A549 (cell line): ENCODE measurements around the gene A2ML1. TPM values are rescaled to one million over a fixed set of nuclear protein-coding genes. Genes with fewer than 3 reads are reported as not detected.

Experiments used
- ATAC-seq, 2 experiments: fragments of 200-7000 bp in 1 of 2; fragments of >200 bp in 1 of 2; cut with Nextera tagmentation in 1 of 2; cut with Tn5 transposase in 1 of 2; 3 replicates each; pipeline versions ENCODE4 v1.8.0 to v1.9.1; 2018 to 2020; ENCODE audit warnings: mild to moderate bottlenecking in 1 of 2, moderate library complexity in 1 of 2
- CTCF ChIA-PET: fragments of 300-600 bp; sonication (Branson Sonifier 250); formaldehyde crosslinking; extraction: SDS; loops from one replicate; lab custom pipeline; 2021; ENCODE audit warnings: antibody characterized with exemption, inconsistent platforms; lab: Yijun Ruan, JAX
- POLR2A ChIA-PET: fragments of 350-600 bp; formaldehyde crosslinking; extraction: SDS; loops from one replicate; lab custom pipeline; 2021; ENCODE audit warnings: antibody characterized with exemption, inconsistent platforms; lab: Yijun Ruan, JAX
- DNase-seq, 2 experiments: peaks; one replicate each; pipeline versions ENCODE4 v3.0.0 to v3.0.0-alpha.2; 2011 to 2016; ENCODE audit warnings: low read depth in 1 of 2, low spot score in 1 of 2
- FAIRE-seq: peaks from 2 replicates; lab custom pipeline; 2011; peaks lifted over from hg19 to GRCh38; lab: Jason Lieb, UNC
- H3K27ac ChIP-seq, 2 experiments: fragments of >200 bp; sonication (Bioruptor Twin); formaldehyde crosslinking; 3 replicates each; pipeline ENCODE4 v1.5.1; 2016 to 2017
- H3K4me1 ChIP-seq: fragments of >200 bp; sonication (Bioruptor Twin); formaldehyde crosslinking; 3 replicates; pipeline ENCODE4 v1.6.1; 2016
- H3K4me2 ChIP-seq: fragments of >200 bp; sonication (Bioruptor Twin); formaldehyde crosslinking; 3 replicates; pipeline ENCODE4 v1.6.1; 2016
- H3K4me3 ChIP-seq: fragments of >200 bp; sonication (Bioruptor Twin); formaldehyde crosslinking; 3 replicates; pipeline ENCODE4 v1.5.1; 2016
- H3K9me3 ChIP-seq: fragments of >200 bp; sonication (Bioruptor Twin); formaldehyde crosslinking; 3 replicates; pipeline ENCODE4 v1.6.1; 2016
- BHLHE40 ChIP-seq: IDR thresholded peaks from 2 replicates; pipeline ENCODE4 v1.6.1; 2012; ENCODE audit warnings: low read depth, low read length, inconsistent platforms
- CBX2 ChIP-seq: fragments of 200-600 bp; sonication (generic); IDR thresholded peaks from 2 replicates; pipeline ENCODE4 v1.6.1; 2016; ENCODE audit warnings: low read depth, mild to moderate bottlenecking, borderline replicate concordance
- CEBPB ChIP-seq, 2 experiments: fragments of >200 bp in 1 of 2; sonication (Bioruptor Twin) in 1 of 2; formaldehyde crosslinking in 1 of 2; IDR thresholded peaks; 2 replicates each; pipeline ENCODE4 v1.6.1; 2012 to 2016
- CHD4 ChIP-seq: fragments of 200-600 bp; sonication (generic); IDR thresholded peaks from 2 replicates; pipeline ENCODE4 v1.6.1; 2016; ENCODE audit warnings: antibody characterized with exemption, mild to moderate bottlenecking, borderline replicate concordance
- EHMT2 ChIP-seq: fragments of 200-600 bp; sonication (generic); IDR thresholded peaks from 2 replicates; pipeline ENCODE4 v1.6.1; 2016; ENCODE audit warnings: antibody characterized with exemption, low read depth, mild to moderate bottlenecking, moderate library complexity
- FOSL2 ChIP-seq, 2 experiments: fragments of 450-650 bp in 1 of 2; fragments of >200 bp in 1 of 2; sonication (Bioruptor Twin) in 1 of 2; formaldehyde crosslinking; IDR thresholded peaks; 2 replicates each; pipeline versions ENCODE4 v1.5.0 to v1.6.1; 2016 to 2020; ENCODE audit warnings: mild to moderate bottlenecking in 1 of 2, moderate library complexity in 1 of 2
- HEYL ChIP-seq: fragments of 250-450 bp; sonication (Bioruptor Pico); IDR thresholded peaks from 2 replicates; pipeline ENCODE4 v1.8.0; 2021; ENCODE audit warnings: mild to moderate bottlenecking, moderate library complexity
- HOXA7 ChIP-seq: fragments of 250-450 bp; sonication (Bioruptor Pico); IDR thresholded peaks from 2 replicates; pipeline ENCODE4 v1.5.0; 2020; ENCODE audit warnings: mild to moderate bottlenecking, moderate library complexity
- KDM1A ChIP-seq: fragments of 200-600 bp; sonication (generic); IDR thresholded peaks from 2 replicates; pipeline ENCODE4 v1.6.1; 2016; ENCODE audit warnings: low read depth, mild to moderate bottlenecking
- KDM5A ChIP-seq: fragments of 200-600 bp; sonication (generic); IDR thresholded peaks from 2 replicates; pipeline ENCODE4 v1.6.1; 2016; ENCODE audit warnings: antibody characterized with exemption, mild to moderate bottlenecking
- NFE2L2 ChIP-seq: fragments of 150-350 bp; conservative IDR thresholded peaks from 2 replicates; pipeline ENCODE4 v1.6.1; 2014; ENCODE audit warnings: low read length
- POLR2AphosphoS2 ChIP-seq: conservative IDR thresholded peaks from 2 replicates; pipeline ENCODE4 v1.6.1; 2012; ENCODE audit warnings: low read length, improper control_type of control experiment, inconsistent platforms
- RFX5 ChIP-seq: fragments of 450-650 bp; IDR thresholded peaks from 2 replicates; pipeline ENCODE4 v1.7.1; 2014; ENCODE audit warnings: antibody characterized with exemption, mild to moderate bottlenecking, moderate library complexity
- SMC3 ChIP-seq: fragments of >200 bp; sonication (Bioruptor Twin); formaldehyde crosslinking; IDR thresholded peaks from 3 replicates; pipeline ENCODE4 v1.6.1; 2018; ENCODE audit warnings: inconsistent platforms
- TP53 ChIP-seq: fragments of 250-450 bp; sonication (Bioruptor Pico); IDR thresholded peaks from 2 replicates; pipeline ENCODE4 v1.5.0; 2021; ENCODE audit warnings: mild to moderate bottlenecking, moderate library complexity
- ZC3H11A ChIP-seq: fragments of 450-650 bp; IDR thresholded peaks from 2 replicates; pipeline ENCODE4 v1.6.1; 2014; ENCODE audit warnings: antibody characterized with exemption, mild to moderate bottlenecking
- ZFP36 ChIP-seq: fragments of 450-650 bp; IDR thresholded peaks from 2 replicates; pipeline ENCODE4 v1.6.1; 2014; ENCODE audit warnings: borderline replicate concordance; ENCODE audit not compliant: partially characterized antibody
- WGBS: methylation state at CpG from one replicate; pipeline ENCODE4 v1.1.6; 2017; ENCODE audit errors: missing lambda C conversion rate; 5-methylcytosine and 5-hydroxymethylcytosine counted together
- polyA plus RNA-seq, 4 experiments: library from polyadenylated mRNA; depleted of rRNA in 3 of 4; stranded (reverse); fragments of >200 nt; fragmentation: RNase III in 1 of 4; extraction: RNeasy Plus Mini Kit Qiagen cat#74134 plus additional on column Dnase treatment in 1 of 4; gene quantifications; 2 replicates in 3 of 4; 3 replicates in 1 of 4; pipeline ENCODE4 v1.2.3, GENCODE V29; 2011 to 2017
- TF ChIP-seq, protein P1 (sequence below): fragments of 450-650 bp; IDR thresholded peaks from 2 replicates; pipeline ENCODE4 v1.6.1; 2014; ENCODE audit warnings: antibody characterized with exemption
- TF ChIP-seq, protein P2 (sequence below): fragments of 250-450 bp; sonication (Bioruptor Pico); IDR thresholded peaks from 2 replicates; pipeline ENCODE4 v1.5.0; 2020; ENCODE audit warnings: low read depth, mild to moderate bottlenecking, moderate library complexity
- TF ChIP-seq, protein P3 (sequence below): fragments of >200 bp; sonication (Bioruptor Twin); formaldehyde crosslinking; IDR thresholded peaks from 3 replicates; pipeline ENCODE4 v1.6.1; 2016
- TF ChIP-seq, protein P4 (sequence below): fragments of 200-600 bp; sonication (generic); IDR thresholded peaks from 2 replicates; pipeline ENCODE4 v1.6.1; 2016; ENCODE audit warnings: antibody characterized with exemption, mild to moderate bottlenecking, moderate library complexity
- TF ChIP-seq, protein P5 (sequence below): IDR thresholded peaks from 2 replicates; pipeline ENCODE4 v1.6.1; 2012; ENCODE audit warnings: low read depth, borderline replicate concordance

The A2ML1 gene
- polyA plus RNA-seq, 2 of the 4 experiments (the other 2 are of a cell fraction) = not detected

DNA sequence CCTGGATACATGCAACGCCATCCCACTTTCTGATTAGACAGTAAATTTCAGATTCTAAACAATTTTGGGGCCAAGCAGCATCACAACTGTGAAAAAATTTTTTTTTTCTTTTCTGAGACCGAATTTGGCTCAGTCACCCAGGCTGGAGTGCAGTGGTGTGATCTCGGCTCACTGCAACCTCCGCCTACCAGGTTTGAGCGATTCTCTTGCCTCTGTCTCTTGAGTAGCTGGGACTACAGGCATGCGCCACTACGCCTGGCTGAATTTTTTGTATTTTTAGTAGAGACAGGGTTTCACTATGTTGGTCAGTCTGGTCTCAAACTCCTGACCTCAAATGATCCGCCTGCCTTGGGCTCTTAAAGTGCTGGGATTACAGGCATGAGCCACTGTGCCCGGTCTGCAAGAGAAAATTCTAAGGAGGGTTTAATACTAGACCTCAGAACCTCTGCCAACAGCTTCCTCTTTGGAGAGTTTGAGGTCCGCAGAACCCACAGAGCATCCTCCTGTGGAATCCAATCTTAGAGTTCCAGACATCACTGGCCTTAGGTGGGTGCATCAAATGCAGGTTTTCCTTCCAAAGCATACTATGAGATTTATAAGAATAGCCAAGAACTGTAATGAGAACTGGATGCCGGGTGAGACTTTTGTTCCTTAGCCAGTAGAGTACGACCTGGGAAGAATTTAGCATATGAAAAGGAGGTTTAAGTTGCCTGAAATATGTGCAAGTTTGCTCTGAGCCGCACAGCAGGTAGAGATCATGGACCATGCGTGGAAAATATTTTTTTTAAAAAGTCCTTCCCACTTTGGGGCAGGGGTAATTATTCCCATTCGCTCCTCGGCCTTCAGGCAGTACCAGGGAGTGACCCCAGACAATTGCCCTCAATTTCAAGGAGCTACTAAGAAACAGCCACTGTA, 84.1 kb downstream of the A2ML1 start:
- Histone ChIP-seq H3K4me2 (no peak overlapping the region), H3K9me3 (no peaks in the 10 kb centered on the region), H3K4me1 (no peaks in the 10 kb centered on the region), H3K27ac (no peak overlapping the region), H3K4me3 (no peak overlapping the region)
- 73% methylated on average over 16 of the region's 16 CpGs for WGBS
- DNase-seq (no peak), ATAC-seq (no peak), FAIRE-seq (no peak)
- TF ChIP-seq HEYL (CRISPR knock-in tag) (no peak), BHLHE40 (no peak), FOSL2 (IDR thresholded peaks at IDR 0.05) (no peak), FOSL2 (CRISPR knock-in tag; IDR thresholded peaks at IDR 0.05) (no peak), RFX5 (no peak), CBX2 (no peak), HOXA7 (CRISPR knock-in tag) (no peak), ZC3H11A (no peak), CEBPB (IDR thresholded peaks at IDR 0.05) (no peak), KDM1A (no peak), EHMT2 (no peak), ZFP36 (no peak), SMC3 (no peak), POLR2AphosphoS2 (no peak), TP53 (CRISPR knock-in tag) (no peak)
- TF ChIP-seq, protein P1, sequence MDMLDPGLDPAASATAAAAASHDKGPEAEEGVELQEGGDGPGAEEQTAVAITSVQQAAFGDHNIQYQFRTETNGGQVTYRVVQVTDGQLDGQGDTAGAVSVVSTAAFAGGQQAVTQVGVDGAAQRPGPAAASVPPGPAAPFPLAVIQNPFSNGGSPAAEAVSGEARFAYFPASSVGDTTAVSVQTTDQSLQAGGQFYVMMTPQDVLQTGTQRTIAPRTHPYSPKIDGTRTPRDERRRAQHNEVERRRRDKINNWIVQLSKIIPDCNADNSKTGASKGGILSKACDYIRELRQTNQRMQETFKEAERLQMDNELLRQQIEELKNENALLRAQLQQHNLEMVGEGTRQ = no peak
- TF ChIP-seq, protein P2, sequence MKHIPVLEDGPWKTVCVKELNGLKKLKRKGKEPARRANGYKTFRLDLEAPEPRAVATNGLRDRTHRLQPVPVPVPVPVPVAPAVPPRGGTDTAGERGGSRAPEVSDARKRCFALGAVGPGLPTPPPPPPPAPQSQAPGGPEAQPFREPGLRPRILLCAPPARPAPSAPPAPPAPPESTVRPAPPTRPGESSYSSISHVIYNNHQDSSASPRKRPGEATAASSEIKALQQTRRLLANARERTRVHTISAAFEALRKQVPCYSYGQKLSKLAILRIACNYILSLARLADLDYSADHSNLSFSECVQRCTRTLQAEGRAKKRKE (CRISPR knock-in tag) = no peak
- TF ChIP-seq, protein P3, sequence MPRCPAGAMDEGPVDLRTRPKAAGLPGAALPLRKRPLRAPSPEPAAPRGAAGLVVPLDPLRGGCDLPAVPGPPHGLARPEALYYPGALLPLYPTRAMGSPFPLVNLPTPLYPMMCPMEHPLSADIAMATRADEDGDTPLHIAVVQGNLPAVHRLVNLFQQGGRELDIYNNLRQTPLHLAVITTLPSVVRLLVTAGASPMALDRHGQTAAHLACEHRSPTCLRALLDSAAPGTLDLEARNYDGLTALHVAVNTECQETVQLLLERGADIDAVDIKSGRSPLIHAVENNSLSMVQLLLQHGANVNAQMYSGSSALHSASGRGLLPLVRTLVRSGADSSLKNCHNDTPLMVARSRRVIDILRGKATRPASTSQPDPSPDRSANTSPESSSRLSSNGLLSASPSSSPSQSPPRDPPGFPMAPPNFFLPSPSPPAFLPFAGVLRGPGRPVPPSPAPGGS = no peak
- ChIA-PET POLR2A (no interaction called here), CTCF (interaction anchor here (0.8 to 4.1 kb wide), 2 partner anchors 16 to 17 kb away, joined by 4 to 22 read pairs; no protein-coding TSS in a partner anchor)

DNA sequence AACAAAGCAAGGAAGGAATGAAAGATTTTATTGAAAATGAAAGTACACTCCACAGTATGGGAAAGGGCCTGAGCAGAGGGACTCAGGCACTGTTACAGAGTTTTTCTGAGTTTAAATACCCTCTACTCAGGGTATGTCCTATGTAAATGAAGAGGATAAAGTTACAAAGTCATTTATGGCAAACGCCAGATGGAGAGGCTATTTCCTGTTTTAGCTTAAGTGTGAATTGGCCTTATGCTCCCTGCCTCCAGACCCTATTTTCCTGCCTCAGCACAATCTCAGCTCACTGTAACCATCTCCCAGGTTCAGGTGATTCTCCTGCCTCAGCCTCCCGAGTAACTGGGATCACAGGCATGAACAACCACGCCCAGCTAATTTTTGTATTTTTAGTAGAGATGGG, 85.1 kb downstream of the A2ML1 start:
- H3K27ac ChIP-seq = no peak overlapping the region
- CTCF ChIA-PET = interaction anchor here (4.1 kb wide), 1 partner anchor 17 kb away, joined by 22 read pairs; no protein-coding TSS in a partner anchor
- FAIRE-seq (no peak), DNase-seq (no peak), ATAC-seq (no peak)
- TF ChIP-seq POLR2AphosphoS2 (no peak), KDM5A (no peak), BHLHE40 (no peak), NFE2L2 (no peak), HEYL (CRISPR knock-in tag) (no peak), ZC3H11A (no peak), CHD4 (no peak)
- TF ChIP-seq, protein P4, sequence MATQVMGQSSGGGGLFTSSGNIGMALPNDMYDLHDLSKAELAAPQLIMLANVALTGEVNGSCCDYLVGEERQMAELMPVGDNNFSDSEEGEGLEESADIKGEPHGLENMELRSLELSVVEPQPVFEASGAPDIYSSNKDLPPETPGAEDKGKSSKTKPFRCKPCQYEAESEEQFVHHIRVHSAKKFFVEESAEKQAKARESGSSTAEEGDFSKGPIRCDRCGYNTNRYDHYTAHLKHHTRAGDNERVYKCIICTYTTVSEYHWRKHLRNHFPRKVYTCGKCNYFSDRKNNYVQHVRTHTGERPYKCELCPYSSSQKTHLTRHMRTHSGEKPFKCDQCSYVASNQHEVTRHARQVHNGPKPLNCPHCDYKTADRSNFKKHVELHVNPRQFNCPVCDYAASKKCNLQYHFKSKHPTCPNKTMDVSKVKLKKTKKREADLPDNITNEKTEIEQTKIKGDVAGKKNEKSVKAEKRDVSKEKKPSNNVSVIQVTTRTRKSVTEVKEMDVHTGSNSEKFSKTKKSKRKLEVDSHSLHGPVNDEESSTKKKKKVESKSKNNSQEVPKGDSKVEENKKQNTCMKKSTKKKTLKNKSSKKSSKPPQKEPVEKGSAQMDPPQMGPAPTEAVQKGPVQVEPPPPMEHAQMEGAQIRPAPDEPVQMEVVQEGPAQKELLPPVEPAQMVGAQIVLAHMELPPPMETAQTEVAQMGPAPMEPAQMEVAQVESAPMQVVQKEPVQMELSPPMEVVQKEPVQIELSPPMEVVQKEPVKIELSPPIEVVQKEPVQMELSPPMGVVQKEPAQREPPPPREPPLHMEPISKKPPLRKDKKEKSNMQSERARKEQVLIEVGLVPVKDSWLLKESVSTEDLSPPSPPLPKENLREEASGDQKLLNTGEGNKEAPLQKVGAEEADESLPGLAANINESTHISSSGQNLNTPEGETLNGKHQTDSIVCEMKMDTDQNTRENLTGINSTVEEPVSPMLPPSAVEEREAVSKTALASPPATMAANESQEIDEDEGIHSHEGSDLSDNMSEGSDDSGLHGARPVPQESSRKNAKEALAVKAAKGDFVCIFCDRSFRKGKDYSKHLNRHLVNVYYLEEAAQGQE = no peak
- TF ChIP-seq, protein P5, sequence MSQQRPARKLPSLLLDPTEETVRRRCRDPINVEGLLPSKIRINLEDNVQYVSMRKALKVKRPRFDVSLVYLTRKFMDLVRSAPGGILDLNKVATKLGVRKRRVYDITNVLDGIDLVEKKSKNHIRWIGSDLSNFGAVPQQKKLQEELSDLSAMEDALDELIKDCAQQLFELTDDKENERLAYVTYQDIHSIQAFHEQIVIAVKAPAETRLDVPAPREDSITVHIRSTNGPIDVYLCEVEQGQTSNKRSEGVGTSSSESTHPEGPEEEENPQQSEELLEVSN = no peak
- H3K9me3 ChIP-seq = no peaks in the 10 kb centered on the region
- POLR2A ChIA-PET = no interaction called here
- H3K4me1 ChIP-seq = no peaks in the 10 kb centered on the region
- no peak overlapping the region for H3K4me3 ChIP-seq
- 67% methylated on average over 3 of the region's 3 CpGs for WGBS
- no peak overlapping the region for H3K4me2 ChIP-seq
